HG02970 (cell line): ENCODE data around the gene PCNX2.
"Not testable (repeated sequence)": the region's sequence is repeated elsewhere in the genome, so short reads cannot be mapped to it uniquely, and the experiment has no call there.

Experiments used
- ATAC-seq: cut with Tn5 transposase; IDR thresholded peaks from one replicate; pipeline ENCODE4 v1.9.1; 2021; ENCODE audit warnings: mild to moderate bottlenecking, moderate library complexity, moderate number of reproducible peaks; ENCODE audit not compliant: unreplicated experiment, low FRiP score

PCNX2 gene

GRCh38 chr1:233025567-233025966 lies 270.0 kb downstream of the PCNX2 start:
- ATAC-seq = no peak

- no peak for ATAC-seq
These were observed 270.4 kb downstream of the PCNX2 start for GRCh38 chr1:233025157-233025556.

- no peak for ATAC-seq
These were observed 271.3 kb downstream of the PCNX2 start for GRCh38 chr1:233024199-233024598.

GRCh38 chr1:233022246-233022645 lies 273.3 kb downstream of the PCNX2 start:
- no peak for ATAC-seq

GRCh38 chr1:233020426-233020825 lies 275.1 kb downstream of the PCNX2 start:
- ATAC-seq = no peak

GRCh38 chr1:233019778-233020325 lies 275.7 kb downstream of the PCNX2 start:
- no peak for ATAC-seq

- ATAC-seq = no peak
These were observed 276.4 kb downstream of the PCNX2 start for GRCh38 chr1:233019083-233019482.

GRCh38 chr1:233016798-233017197 lies 278.7 kb downstream of the PCNX2 start:
- no peak for ATAC-seq

- ATAC-seq = no peak
These were observed 279.6 kb downstream of the PCNX2 start for GRCh38 chr1:233015965-233016364.

- ATAC-seq = no peak
These were observed 283.5 kb downstream of the PCNX2 start for GRCh38 chr1:233012021-233012420.

- ATAC-seq = no peak
These were observed 285.4 kb downstream of the PCNX2 start for GRCh38 chr1:233010146-233010545.

- ATAC-seq = no peak
These were observed 289.0 kb downstream of the PCNX2 start for GRCh38 chr1:233006541-233006973.

- ATAC-seq = no peak
These were observed 289.4 kb downstream of the PCNX2 start for GRCh38 chr1:233006108-233006507.

- no peak for ATAC-seq
These were observed 289.8 kb downstream of the PCNX2 start for GRCh38 chr1:233005703-233006102.

GRCh38 chr1:233005156-233005555 lies 290.4 kb downstream of the PCNX2 start:
- no peak for ATAC-seq

- no peak for ATAC-seq
These were observed 291.1 kb downstream of the PCNX2 start for GRCh38 chr1:233004451-233004850.

- ATAC-seq = not testable (repeated sequence)
These were observed 291.9 kb downstream of the PCNX2 start for GRCh38 chr1:233003638-233004037.

- ATAC-seq = no peak
These were observed 295.4 kb downstream of the PCNX2 start for GRCh38 chr1:232999956-233000625.

- ATAC-seq = no peak
These were observed 296.9 kb downstream of the PCNX2 start for GRCh38 chr1:232998646-232999045.

GRCh38 chr1:232998138-232998537 lies 297.4 kb downstream of the PCNX2 start:
- no peak for ATAC-seq

GRCh38 chr1:232996143-232996542 lies 299.4 kb downstream of the PCNX2 start:
- ATAC-seq = no peak

GRCh38 chr1:232995189-232995588 lies 300.3 kb downstream of the PCNX2 start:
- ATAC-seq = no peak
